NCI-H226 (cell line): ENCODE measurements around the gene CHD2.
A peak's percentile ranks its signal among the peaks of the same experiment; 100 is the strongest.

Experiments
- DNase-seq: peaks from one replicate; pipeline ENCODE4 v3.0.0-alpha.2; 2015

CHD2 gene

DNA sequence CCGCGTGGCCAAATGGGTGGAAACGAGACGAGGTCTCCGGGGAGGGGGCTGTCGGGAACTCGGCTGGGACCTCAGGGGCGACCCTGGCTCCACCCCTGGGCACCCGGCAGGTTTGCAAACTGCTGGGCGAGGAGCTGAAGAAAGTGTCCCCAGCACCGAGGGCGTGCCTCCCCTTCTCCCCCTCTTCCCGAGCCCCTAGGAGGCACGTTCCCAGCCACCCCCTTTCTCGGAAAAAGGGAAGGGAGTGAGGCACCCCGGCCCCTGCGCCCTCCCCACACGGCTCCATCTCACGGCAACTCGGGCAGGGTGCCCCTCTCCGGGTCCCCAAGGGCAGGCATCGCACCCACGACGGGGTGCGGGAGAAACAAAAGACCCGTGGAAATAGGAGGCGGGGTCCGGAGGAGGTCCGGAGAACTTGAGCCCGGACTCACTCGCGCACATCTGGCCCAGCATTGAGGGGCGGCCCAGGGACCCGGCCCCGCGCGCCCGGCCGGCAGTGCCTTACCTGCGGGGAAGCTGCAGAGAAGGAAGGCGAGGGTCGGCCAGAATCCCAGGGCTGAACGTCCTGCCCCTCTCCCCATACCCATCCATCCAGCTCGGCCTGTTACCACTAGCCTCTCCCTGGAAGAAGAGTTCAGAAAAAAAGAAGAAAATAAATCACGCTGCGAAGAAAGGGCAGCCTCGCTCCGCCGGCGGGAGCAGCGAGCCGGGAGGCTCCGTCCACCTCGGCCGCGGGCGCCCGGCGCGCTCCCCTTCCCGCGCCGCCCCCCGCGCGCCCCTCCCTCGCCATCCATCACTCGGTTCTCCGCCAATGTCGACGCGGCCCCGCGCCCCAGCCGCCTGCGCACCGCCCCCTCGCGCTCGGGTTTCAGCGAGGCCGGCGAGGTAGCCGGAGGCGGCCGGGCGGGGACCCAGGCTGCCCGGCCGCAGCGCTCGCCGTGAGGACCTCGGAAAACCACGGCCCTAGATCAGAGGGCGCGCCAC, 172.6 kb downstream of the CHD2 start:
- peak; percentile 82 for DNase-seq

DNA sequence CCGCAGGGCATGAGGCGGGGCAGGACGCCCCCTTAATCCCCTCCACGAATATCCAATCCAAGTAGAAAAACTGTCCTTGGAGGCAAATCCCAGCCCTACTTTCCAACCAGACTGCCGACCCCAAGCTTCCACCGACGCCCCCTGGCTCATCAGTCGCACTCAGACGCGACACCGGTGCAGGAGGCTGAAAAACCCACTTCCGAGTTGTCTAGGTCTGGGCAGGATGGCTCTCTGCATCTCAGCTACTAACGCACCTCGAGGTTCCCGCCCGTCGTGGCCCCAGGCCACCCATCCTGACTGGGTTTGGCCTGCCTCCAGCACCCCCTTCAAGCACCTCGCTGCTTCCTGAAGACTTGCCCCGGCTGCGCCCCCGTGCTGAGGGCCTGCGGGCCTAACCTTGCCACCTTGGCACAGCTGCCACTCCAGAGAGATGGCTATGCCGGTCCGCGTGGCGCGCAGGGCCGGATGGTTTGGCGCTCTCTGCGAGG, 173.4 kb downstream of the CHD2 start:
- no peak for DNase-seq

GRCh38 chr15:93074599-93074998, 174.5 kb downstream of the CHD2 start:
- no peak for DNase-seq

- DNase-seq = no peak
Measured at GRCh38 chr15:93076217-93076616, 176.1 kb downstream of the CHD2 start.

DNA sequence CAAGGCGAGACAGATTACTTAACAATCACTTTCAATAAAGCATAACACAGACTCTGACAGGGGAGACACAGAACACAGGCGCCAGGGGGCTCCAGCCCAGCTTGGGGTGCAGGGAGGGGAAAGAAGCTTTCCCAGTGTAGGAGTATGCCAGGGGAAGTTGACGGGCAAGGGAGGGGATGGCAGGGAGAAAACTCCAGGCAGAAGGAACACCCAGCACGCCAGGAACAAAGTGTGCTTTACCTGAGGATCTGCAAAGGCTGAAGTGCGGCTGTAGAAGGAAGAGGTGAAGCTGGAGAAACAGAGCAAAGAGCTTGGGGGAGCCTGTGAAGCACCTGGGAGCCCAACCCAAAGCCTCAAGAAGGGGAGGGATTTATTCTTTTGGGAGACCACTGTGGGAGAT, 176.8 kb downstream of the CHD2 start:
- DNase-seq = no peak
